HG02623 (cell line): ENCODE results near the gene ABCA13.

Experiments used
- ATAC-seq: cut with Tn5 transposase; IDR thresholded peaks from one replicate; pipeline ENCODE4 v1.9.1; 2021; ENCODE audit warnings: moderate library complexity; ENCODE audit not compliant: unreplicated experiment

ABCA13 gene

DNA sequence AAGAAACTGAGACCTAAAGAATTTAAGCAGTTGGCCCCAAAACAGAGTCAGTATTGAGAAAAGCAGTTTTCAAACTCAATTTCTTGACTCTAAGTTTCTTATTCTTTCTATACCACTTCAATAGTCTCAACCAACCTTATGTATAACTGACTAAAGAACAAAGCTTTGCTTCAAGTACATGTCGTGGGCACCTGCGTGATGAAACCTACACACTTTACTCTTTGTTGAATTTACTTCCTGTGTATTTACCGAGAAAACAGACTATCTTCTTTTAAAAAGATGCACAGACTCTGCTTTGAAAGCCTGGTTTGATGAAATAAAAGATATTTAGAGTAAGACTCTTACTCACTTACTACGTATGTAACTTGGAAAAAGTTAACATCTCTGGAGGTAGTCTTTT lies 455.9 kb downstream of the ABCA13 start:
- ATAC-seq = no peak

DNA sequence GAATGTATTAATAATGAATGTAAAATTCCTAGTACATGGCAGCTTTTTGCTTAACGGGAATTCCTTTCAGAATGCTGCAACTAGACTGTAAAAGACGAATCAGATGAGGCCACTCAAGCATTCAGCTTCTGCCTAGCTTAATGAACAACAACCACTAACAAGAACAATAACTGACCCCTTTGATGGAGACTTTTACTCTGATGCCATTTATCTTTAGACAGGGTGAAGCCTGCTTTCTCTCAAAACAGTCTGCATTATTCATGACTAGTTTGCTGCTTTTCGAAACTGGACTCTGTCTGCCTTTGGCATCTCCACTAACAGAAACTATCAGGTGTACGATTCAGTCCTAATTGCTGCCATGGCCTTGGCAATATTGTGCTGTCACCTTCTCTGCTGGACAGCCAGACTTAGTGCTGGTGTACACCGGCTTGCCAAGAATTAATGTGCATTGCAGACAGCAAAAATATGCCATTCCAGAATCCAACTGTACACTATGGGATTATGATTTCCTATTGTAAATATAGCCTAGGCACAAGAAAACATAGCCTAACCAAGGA lies 457.6 kb downstream of the ABCA13 start:
- no peak for ATAC-seq

DNA sequence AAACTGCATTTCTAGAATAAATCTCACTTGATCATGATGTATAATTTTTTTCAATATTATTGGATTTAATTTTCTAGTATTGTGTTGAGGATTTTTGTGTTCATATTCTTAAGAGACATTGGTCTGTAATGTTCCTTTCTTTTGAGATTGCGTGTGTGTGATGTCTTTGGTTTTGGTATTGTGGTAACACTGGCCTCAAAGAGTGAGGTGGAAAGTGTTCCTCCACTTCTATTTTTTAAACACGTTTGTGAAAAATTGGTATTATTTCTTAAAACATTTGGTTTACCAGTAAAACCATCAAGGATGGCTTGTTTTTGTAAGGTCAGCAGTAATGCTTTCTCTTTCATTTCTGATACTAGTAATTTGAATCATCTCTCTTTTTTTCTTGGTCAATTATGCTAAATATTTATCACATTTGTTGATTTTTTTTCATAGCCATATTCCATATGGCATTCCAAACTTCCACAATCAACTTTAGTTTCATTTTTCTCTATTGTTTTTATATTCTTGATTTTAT lies 462.9 kb downstream of the ABCA13 start:
- ATAC-seq = peak; percentile 37

DNA sequence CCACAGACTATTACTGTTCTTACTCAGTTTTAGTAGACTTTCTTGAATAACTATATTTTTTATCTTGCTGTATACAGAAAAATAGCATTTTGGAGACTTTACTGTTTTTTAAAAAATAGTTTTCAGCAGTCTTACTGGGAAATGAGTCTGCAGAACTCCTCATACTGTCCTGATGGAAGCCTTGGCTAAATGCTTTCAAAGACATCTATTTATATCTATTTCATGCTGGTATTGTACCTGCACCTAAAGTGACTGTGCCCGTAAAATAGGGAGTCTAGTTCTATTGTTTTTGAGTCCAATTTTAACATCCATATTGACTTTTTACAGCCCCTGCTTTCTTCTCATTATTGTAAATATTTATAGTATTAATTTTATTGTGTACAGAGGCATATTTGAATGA lies 464.5 kb downstream of the ABCA13 start:
- no peak for ATAC-seq

DNA sequence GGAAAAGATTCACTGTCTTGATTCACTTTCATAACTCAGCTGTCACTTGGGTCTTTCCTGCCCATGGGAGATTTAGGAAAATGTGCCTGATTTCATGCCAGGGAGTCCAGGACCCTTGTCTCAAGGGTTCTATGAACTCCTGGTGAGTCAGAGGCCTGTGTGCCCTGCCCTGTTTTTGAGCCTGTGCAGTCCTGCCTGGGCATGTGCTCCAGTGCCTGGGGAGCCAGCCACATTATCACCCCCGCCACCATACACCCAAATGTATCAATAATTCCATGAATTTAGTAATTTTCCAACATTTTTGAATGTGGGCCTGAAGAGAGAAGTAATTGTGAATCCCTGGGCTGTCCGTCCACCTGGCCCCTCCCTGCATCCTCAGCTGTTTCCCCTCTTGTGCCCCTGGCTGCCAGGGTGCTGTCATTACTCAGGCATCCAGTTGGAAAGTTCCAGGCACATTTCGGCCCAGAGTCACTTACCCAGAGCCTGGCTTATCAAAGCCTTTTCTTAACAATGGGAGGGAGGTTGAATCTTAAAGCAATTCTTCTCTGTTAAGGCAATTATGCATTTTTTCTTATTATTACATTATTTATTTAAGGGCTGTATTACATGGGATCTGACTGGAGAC lies 465.2 kb downstream of the ABCA13 start:
- ATAC-seq = no peak

DNA sequence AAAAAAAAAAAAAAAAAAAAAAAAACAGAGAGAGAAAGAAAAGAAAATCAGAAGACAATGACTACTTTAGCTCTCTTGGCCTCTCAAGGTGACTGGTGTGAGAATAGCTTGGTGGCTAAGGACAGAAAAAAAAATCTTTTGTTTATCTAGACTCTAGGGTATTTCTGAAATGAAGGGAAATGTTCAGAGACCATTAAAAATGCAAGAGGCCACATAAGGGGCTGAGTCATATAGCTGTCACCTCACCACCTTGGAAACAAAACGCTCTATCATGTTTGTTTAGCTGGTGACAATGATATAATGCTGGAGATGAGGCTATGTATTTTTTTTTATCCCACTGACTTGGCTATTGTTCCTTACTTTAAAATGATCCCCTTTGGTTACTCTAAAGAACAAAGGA lies 466.1 kb downstream of the ABCA13 start:
- ATAC-seq = no peak

DNA sequence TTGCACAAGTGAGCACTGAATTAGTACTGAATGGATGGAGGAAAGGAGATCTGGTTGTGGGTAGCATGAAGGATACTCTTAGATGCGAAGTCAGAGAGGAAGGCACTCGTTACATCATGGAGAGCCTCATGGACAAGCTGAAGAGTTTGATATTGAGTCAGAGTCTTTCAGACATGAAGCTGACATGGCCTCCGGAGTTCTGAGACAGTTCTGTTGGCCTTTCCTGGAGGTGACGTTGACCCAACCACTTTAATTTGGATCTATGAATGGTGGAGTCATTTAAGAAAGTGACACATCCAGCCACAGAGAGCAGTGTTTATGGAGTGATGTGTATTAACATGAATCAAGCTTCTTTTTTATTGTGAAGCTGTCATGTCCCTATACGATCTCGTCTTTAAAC lies 466.8 kb downstream of the ABCA13 start:
- no peak for ATAC-seq

DNA sequence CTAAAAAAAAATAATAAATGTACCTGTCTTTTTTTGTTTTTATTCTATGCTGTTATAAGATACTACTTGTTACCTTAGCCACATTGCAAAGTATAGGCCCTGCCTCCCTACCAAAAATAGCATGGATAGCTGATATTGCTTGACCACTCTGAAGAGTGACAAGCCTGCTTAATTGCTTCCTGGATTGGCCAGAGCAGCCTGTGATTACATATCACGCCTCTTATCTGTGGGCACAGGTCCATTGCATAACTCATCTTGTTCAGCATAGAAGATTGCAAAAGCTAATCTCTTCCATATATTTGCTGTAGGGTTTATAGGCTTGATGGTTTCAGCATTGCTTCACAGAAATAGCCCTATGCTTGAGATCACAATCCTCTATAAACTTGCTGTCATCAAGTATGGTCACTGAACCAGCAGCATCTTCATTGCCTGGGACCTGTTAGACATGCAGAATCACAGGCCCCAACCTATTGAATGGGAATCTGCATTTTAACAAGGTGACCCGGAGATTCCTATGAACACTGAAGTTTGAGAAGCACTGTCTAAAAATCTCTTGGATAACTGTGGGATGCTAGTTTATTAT lies 472.3 kb downstream of the ABCA13 start:
- ATAC-seq = no peak

DNA sequence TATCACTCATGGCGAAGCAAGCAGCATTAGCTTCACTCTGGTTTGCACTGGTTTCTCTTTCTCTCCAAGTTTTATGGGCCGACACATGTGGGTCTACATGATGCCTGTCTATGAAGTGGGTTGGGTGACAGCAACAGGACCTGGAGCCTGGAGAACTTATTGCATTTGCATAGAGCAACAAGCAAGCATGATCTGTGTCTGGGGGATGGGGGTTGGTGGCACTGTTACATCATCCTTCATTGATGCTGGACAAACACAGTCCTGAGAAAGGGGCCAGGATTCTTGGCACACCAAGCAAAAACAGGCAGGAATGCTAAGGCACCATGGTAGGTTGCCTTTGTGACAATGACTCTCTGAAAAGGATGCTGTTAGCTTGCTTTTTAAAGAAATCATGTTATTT lies 486.9 kb downstream of the ABCA13 start:
- no peak for ATAC-seq

DNA sequence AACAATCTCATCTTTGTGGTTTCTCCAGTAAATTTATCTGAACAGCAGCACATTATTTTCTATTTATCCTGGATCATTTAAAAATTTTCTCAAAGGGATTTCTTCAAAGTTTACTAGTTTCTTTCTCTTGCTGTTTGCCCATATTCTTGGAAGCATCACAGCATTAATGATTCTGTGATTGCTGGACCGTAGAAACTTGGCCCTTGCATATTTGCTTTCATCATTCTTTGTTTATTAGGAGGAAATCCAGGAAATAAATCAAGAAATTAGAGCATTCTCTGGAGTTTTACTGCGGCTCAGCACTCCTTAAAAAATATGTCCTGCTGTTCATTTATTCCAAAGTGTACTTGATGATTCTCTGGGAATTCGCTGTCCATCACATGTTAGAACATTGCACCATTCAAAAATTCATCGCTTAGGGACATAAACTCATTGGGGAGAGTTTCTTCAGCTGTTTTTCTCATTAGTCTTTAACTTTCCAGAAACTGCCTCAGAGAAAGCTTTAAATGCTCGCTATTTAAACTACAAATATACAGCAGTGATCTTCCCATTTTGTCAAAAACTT lies 489.1 kb downstream of the ABCA13 start:
- no peak for ATAC-seq

DNA sequence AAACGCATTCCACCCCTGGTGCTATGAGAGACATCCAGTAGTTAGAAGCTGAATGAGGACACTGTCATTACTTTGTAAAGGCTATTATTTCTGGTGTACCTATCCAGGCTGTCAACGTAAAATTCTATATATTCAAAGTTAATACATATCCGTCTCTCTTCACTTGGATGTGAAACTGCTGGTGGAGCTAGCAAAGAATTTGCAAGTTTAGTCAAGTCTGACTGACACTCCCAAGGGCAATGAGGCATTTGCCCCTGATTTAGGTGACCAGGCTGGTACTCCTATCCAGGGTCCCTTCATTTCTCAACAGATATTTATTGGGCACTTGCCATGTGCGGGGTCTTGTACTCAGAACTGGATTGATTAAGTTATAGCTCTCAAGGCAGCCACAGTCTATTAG lies 493.0 kb downstream of the ABCA13 start:
- no peak for ATAC-seq

DNA sequence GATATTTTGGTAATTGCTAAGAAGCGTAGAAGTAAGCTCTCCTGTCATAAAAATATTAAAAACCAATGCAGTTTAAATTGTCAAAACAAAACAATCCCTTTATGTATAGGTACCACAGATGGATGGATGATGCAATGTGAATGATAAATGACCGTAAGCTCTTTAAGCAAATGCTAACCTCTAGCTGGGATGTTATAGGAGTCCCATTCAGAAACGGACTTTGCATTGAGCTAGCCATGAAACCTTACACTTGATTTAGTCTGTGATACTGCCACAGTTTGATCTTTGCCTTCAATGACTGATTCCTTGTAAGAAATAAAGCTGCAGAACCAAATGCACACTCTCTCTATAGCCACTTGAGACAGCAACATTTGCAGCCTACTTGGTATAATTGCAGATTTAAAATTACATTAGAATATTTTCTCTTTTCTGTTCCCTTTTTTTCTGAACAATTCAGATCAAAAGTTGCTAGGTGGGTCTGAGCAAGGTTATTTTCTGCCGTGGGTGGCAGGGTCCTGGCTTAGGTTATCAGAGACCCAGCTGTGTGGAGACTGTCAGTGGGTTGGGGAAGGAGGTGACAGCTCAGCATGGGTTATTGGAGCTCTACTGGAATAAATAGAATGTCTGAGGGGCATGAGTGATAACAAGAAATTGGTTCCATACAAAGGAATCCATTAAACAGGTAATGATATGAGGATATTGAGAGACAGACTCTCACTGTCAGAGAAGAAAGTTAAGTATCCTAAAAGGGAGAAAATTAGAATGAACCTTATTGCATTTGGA lies 494.3 kb downstream of the ABCA13 start:
- no peak for ATAC-seq

DNA sequence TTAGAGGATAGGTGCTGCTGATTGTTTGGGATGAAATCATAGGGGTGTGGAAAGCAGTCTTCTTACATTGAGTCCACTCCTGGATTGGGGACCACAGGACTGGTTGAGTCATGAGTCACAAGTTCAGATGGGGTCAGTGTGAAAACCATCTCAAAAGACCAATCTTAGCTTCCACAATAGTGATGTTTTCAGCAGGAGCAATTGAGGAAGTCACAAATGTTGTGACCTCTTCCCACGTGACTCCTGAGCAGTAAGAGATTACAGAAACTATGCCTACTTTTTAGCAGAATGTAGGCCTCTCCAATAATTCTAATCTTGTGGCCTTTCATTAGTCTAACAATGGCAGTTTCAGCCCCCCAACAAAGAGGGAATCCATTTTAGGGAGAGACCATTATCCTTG lies 496.1 kb downstream of the ABCA13 start:
- no peak for ATAC-seq

DNA sequence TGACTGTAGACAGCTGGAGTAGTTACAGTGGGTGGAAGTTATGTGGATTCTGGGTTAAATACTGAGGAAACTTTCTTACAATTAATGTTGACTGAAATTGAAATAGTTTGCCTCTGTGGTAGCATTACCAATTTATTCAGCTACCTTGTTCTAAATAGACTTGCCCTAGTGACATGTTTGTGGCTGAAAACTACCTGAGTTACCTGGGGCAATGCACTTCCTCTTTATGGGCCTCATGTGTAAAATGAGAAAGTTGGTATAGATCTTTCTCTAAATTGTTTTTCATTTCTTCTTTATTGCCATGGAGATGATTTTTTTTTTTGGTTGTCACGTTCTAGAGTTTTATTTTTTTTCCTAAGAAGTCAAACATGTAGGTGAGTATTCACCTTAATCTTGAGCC lies 500.4 kb downstream of the ABCA13 start:
- ATAC-seq = no peak

DNA sequence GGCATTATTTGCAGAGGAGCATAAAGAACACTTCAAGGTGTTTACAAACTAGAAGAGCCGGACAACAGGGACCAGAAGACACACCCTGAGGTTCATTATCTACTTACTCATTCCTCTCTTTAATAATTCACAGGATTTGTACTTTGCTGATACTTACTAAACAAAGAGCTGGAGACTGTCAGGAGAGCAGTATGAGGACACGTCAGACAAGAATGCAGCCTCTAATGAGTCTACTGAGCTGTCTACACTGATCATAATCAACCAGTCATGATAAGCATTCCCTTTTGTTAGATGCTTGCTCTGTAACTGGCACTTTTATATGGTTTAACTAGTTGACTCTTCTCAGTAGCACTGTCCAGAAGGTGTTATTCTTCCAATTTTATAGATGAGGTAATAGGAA lies 509.7 kb downstream of the ABCA13 start:
- ATAC-seq = no peak

DNA sequence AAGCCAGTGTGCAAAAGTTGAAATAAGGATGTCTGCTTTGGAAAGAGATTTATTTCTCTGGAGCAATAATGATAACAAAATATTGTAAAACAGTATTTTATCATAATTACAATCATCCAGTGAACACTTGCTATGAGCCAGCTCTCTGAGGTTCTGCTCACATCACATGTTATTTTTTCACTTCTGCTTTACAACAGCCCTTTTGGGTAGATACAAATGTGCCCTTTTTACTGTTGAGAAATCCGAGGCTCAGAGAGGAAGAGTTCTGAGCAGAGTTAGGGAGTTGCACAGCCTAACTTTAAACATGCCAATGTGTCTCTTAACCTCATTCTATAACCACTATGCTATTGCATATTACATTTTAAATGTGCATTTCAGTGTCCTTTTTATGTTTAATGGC lies 520.5 kb downstream of the ABCA13 start:
- no peak for ATAC-seq
